HepG2 (cell line): Measurements from ENCODE around the gene SMIM1. TPM values are rescaled to one million over a fixed set of nuclear protein-coding genes. Genes with fewer than 3 reads are reported as not detected.

ENCODE experiments used
- ATF4 ChIP-seq, 2 experiments: fragments of 450-650 bp in 1 of 2; sonication (generic) in 1 of 2; formaldehyde crosslinking; IDR thresholded peaks; 2 replicates each; pipeline versions ENCODE4 v1.5.0 to v1.8.0; 2020 to 2022; ENCODE audit warnings: mild to moderate bottlenecking in 1 of 2, missing genetic modification reagents in 1 of 2
- DR1 ChIP-seq: sonication (generic); formaldehyde crosslinking; IDR thresholded peaks from 2 replicates; pipeline ENCODE4 v1.8.0; 2021; ENCODE audit warnings: mild to moderate bottlenecking, missing genetic modification reagents, inconsistent platforms
- EHMT2 ChIP-seq: fragments of 200-600 bp; sonication (generic); IDR thresholded peaks from 2 replicates; pipeline ENCODE4 v1.7.0; 2017; ENCODE audit warnings: antibody characterized with exemption, low read depth, low read length, borderline replicate concordance
- FOXC1 ChIP-seq: sonication (generic); formaldehyde crosslinking; IDR thresholded peaks from 2 replicates; pipeline ENCODE4 v1.8.0; 2022; ENCODE audit warnings: mild to moderate bottlenecking, missing genetic modification reagents, borderline replicate concordance
- GATA4 ChIP-seq: sonication (generic); IDR thresholded peaks from 2 replicates; pipeline ENCODE4 v1.6.1; 2016; ENCODE audit warnings: antibody characterized with exemption, low read depth, borderline replicate concordance
- HDAC1 ChIP-seq: sonication (generic); formaldehyde crosslinking; IDR thresholded peaks from 2 replicates; pipeline ENCODE4 v1.5.1; 2020; ENCODE audit warnings: mild to moderate bottlenecking, missing genetic modification reagents
- HMGA1 ChIP-seq: sonication (generic); formaldehyde crosslinking; conservative IDR thresholded peaks from 2 replicates; pipeline ENCODE4 v1.4.0; 2020; ENCODE audit warnings: missing genetic modification reagents
- HNRNPUL1 ChIP-seq: fragments of 200-400 bp; formaldehyde crosslinking; IDR thresholded peaks from 2 replicates; pipeline ENCODE4 v1.6.1; 2017; ENCODE audit warnings: low read depth, mild to moderate bottlenecking, low read length, moderate library complexity
- KMT2A ChIP-seq: sonication (generic); formaldehyde crosslinking; IDR thresholded peaks from 2 replicates; pipeline ENCODE4 v1.4.0; 2020; ENCODE audit warnings: missing genetic modification reagents
- MXD1 ChIP-seq: sonication (generic); formaldehyde crosslinking; IDR thresholded peaks from 2 replicates; pipeline ENCODE4 v1.4.0; 2020; ENCODE audit warnings: mild to moderate bottlenecking, missing genetic modification reagents
- NAIF1 ChIP-seq: sonication (generic); formaldehyde crosslinking; IDR thresholded peaks from 2 replicates; pipeline ENCODE4 v1.5.0; 2020; ENCODE audit warnings: mild to moderate bottlenecking, missing genetic modification reagents, borderline replicate concordance
- NONO ChIP-seq, 2 experiments: fragments of 450-650 bp in 1 of 2; sonication (generic) in 1 of 2; formaldehyde crosslinking in 1 of 2; IDR thresholded peaks in 1 of 2; conservative IDR thresholded peaks in 1 of 2; 2 replicates each; pipeline versions ENCODE4 v1.6.1 to v1.8.0; 2017 to 2022; ENCODE audit warnings: mild to moderate bottlenecking in 1 of 2, missing genetic modification reagents in 1 of 2, moderate library complexity in 1 of 2
- POGK ChIP-seq: sonication (generic); formaldehyde crosslinking; conservative IDR thresholded peaks from 2 replicates; pipeline ENCODE4 v1.8.0; 2022; ENCODE audit warnings: mild to moderate bottlenecking, moderate library complexity, missing genetic modification reagents
- RXRA ChIP-seq: sonication (generic); formaldehyde crosslinking; IDR thresholded peaks from 2 replicates; pipeline ENCODE4 v1.5.1; 2020; ENCODE audit warnings: missing genetic modification reagents
- SIN3A ChIP-seq: IDR thresholded peaks from 2 replicates; pipeline ENCODE4 v1.6.1; 2011; ENCODE audit warnings: low read depth, mild to moderate bottlenecking, control low read depth, low read length, borderline replicate concordance
- TOPORS ChIP-seq: sonication (generic); formaldehyde crosslinking; IDR thresholded peaks from 2 replicates; pipeline ENCODE4 v1.8.0; 2023; ENCODE audit warnings: mild to moderate bottlenecking, missing genetic modification reagents
- UBTF ChIP-seq: sonication (generic); formaldehyde crosslinking; IDR thresholded peaks from 2 replicates; pipeline ENCODE4 v1.4.0; 2020; ENCODE audit warnings: mild to moderate bottlenecking, missing genetic modification reagents
- ZBTB4 ChIP-seq: sonication (generic); formaldehyde crosslinking; IDR thresholded peaks from 2 replicates; pipeline ENCODE4 v1.4.0; 2020; ENCODE audit warnings: missing genetic modification reagents, mild to moderate bottlenecking, borderline replicate concordance
- ZNF3 ChIP-seq: IDR thresholded peaks from 2 replicates; pipeline ENCODE4 v1.7.0; 2017; ENCODE audit warnings: inconsistent platforms
- ZNF737 ChIP-seq: sonication (generic); formaldehyde crosslinking; IDR thresholded peaks from 2 replicates; pipeline ENCODE4 v1.5.0; 2020; ENCODE audit warnings: missing genetic modification reagents, mild to moderate bottlenecking, borderline replicate concordance
- ZNF775 ChIP-seq: sonication (generic); formaldehyde crosslinking; IDR thresholded peaks from 2 replicates; pipeline ENCODE4 v1.4.0; 2020; ENCODE audit warnings: missing genetic modification reagents, mild to moderate bottlenecking, moderate library complexity, borderline replicate concordance
- ZNF878 ChIP-seq: sonication (generic); formaldehyde crosslinking; IDR thresholded peaks from 2 replicates; pipeline ENCODE4 v1.8.1; 2023; ENCODE audit warnings: mild to moderate bottlenecking, missing genetic modification reagents, moderate library complexity
- polyA plus RNA-seq, 8 experiments: library from polyadenylated mRNA; depleted of rRNA in 3 of 8; stranded (reverse) in 7 of 8; unstranded in 1 of 8; fragments of >200 nt; fragmentation: Illumina TruSeq in 4 of 8; extraction: Trizol in 4 of 8; gene quantifications; 2 replicates each; pipeline versions ENCODE4 v1.2.1 to v1.2.3, GENCODE V29; 2011 to 2016; ENCODE audit warnings: low read depth in 4 of 8, missing spikeins in 1 of 8, mixed read lengths in 1 of 8; ENCODE audit not compliant: insufficient read depth in 1 of 8
- total RNA-seq, 5 experiments: library from RNA; depleted of rRNA; stranded (reverse); fragments of >200 nt; fragmentation: Illumina TruSeq; extraction: Trizol; gene quantifications; 2 replicates each; pipeline ENCODE4 v1.2.3, GENCODE V29; 2016; ENCODE audit warnings: low read depth in 1 of 5

The SMIM1 gene
- total and polyA plus RNA-seq, 2 of the 13 experiments (the other 11 are each of a cell fraction or from before 2014, with no cell fraction given), result 12.4 to 56.3 TPM

- TF ChIP-seq ATF4 (CRISPR knock-in tag; IDR thresholded peaks at IDR 0.05) (no peak), ZBTB4 (no peak), SIN3A (peak; percentile 37; the same call in 1 of the 2 replicates), MXD1 (no peak), FOXC1 (CRISPR knock-in tag) (no peak), TOPORS (no peak), RXRA (CRISPR knock-in tag) (peak; percentile 41; the same call in 1 of the 2 replicates), ZNF3 (CRISPR knock-in tag) (no peak), HMGA1 (CRISPR knock-in tag) (no peak), GATA4 (no peak), EHMT2 (no peak), DR1 (CRISPR knock-in tag) (no peak), KMT2A (CRISPR knock-in tag) (no peak), POGK (no peak), ZNF737 (no peak), ZNF878 (no peak), UBTF (CRISPR knock-in tag) (peak; percentile 40; the same call in 1 of the 2 replicates), NAIF1 (CRISPR knock-in tag) (no peak), NONO (IDR thresholded peaks at IDR 0.05) (no peak), NONO (CRISPR knock-in tag; conservative IDR thresholded peaks at IDR 0.05) (no peak), ZNF775 (CRISPR knock-in tag) (no peak), HNRNPUL1 (no peak), HDAC1 (CRISPR knock-in tag) (no peak)
These were observed 12.5 kb downstream of the SMIM1 start (continued) for GRCh38 chr1:3785045-3785444.
